ENCODE results near the gene RFT1.
"Not testable (repeated sequence)": the region's sequence is repeated elsewhere in the genome, so short reads cannot be mapped to it uniquely, and the experiment has no call there.

The RFT1 gene

DNA sequence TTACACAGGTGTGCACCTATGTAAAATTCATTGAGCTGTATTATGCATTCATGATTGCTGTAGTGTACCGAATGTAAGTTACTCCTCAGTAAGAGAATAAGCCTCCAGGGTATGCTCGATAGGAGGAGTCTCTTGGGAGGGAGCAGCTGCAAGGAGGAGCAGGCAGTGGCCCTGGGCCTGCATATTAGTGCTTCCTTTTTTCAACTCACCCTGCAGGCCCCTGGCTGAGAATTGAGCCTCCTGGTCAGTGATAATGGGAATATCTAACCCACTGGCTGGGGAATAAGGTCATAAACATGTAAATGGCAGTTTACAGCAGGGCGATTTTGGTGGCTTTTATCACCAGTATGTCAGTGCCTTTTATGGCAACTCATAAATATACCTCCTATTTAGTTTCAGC lies 62.7 kb downstream of the RFT1 start:
- DNase-seq (ENCODE audit: low spot score), result no peak

- DNase-seq (ENCODE audit: low spot score), result no peak
Observed at GRCh38 chr3:53065841-53066480, 64.3 kb downstream of the RFT1 start.

DNA sequence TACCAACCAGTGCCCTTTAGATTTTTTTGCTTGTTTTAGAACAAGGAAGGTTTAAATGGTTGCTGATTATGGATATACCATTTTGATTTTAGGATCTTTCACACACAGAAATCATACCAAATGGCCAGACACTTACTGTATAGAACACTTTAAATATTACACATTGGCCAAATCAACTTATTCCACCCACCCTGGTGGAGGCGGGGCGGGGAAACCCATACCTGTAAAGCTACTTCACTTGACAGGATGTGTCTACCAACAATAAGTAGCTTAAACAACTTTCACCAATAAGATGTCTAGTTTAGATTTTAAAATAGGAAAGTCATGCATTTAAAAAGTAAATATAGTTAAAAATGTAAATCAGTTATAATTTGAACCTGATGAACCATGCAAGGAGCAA lies 67.3 kb downstream of the RFT1 start:
- no peak for DNase-seq (ENCODE audit: low spot score)

DNA sequence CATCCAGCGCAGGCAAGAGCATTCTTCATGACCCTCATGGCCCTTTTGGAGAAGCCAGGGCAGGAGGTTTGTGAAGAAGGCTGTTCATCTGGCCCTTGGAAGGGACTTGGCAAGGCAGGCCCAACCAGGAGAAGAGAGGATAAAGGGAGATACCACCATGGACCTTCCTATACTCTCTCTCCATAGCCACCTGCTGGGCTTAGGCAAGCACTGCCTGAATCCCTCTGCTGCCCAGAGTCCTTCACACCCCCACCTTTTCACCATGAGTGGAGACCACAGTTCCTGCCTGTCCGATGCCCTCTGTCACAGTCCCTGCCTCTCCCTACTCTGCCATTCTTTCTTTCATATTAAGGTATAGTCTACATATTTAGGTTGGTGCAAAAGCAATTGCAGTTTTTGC lies 73.8 kb downstream of the RFT1 start:
- peak; percentile 19 for DNase-seq (ENCODE audit: low spot score)

DNA sequence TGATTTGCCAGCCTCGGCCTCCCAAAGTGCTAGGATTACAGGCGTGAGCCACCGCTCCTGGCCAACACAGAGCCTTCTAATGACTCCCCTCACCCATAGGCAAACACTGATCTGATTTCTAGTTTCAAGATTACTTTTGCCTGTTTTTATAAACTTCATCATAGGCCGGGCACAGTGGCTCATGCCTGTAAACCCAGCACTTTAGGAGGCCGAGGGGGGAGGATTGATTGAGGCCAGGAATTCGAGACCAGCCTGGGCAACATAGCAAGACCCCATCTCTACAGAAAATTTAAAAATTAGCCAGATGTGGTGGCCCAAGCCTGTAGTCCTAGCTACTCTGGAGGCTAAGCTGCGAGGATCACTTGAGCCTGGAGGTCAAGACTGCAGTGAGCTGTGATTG lies 76.0 kb downstream of the RFT1 start:
- DNase-seq (ENCODE audit: low spot score), result not testable (repeated sequence)

- DNase-seq (ENCODE audit: low spot score), result no peak
Observed at GRCh38 chr3:53051929-53052328, 78.3 kb downstream of the RFT1 start.

GRCh38 chr3:53049987-53050386 lies 80.2 kb downstream of the RFT1 start:
- DNase-seq (ENCODE audit: low spot score), result no peak

DNA sequence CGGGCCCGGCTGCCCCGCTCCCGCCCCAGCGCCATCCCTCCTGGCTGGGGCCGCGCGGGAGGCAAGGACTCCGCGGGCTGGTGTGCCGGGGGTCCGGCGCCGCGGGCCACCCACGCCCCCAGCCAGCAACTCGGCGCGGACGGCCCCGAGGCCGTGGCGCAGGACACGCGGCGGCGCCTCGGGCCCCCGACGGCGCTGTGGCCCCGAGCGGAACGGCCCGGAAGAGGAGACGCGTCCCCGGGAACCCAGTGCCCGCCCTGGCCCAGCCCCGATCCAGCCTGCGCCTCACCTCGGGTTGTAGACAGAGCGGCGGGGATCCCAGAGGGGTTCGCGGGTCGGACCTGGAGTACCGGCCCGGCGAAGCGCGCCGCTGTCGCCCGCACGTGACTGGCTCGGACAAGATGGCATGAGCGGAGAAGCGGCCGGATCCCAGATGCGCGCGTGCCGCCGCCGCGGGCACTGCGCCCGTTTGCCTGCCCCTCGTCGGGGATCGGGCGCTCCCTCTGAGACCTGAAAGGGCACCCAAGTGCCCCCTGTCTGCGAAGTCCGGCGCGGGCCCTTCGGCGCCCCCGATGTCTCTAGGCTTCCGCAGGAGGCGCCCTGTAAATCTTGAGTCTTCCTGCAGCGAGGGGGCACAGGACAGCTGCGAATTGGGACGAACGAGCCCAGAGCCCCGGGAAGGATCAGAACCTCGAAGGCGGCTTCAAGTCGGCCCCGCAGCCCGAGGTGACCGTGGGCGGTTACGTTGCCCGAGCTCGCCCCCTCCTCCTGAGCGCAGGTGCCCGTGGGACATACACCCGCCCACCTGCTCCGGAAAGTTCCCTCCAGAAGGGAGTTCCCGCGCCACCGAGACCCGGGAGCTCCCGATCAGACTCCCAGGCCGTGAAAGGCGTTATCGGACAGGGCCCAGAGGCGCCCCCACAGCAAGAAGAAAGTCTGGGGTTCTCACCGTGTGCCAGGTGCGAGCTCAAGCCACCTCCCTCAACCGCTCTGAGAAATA lies 83.8 kb downstream of the RFT1 start:
- peak; percentile 38 for DNase-seq (ENCODE audit: low spot score)

- DNase-seq (ENCODE audit: low spot score), result peak; percentile 61
Observed at GRCh38 chr3:53045518-53046170, 84.6 kb downstream of the RFT1 start, which contains the start of gene SFMBT1. TSS of gene SFMBT1 (minus strand) at chr3:53046073. CDS start at chr3:52969128, 76,945 bp downstream.

GRCh38 chr3:53044711-53045517 lies 85.3 kb downstream of the RFT1 start:
- peak; percentile 64 for DNase-seq (ENCODE audit: low spot score)

DNA sequence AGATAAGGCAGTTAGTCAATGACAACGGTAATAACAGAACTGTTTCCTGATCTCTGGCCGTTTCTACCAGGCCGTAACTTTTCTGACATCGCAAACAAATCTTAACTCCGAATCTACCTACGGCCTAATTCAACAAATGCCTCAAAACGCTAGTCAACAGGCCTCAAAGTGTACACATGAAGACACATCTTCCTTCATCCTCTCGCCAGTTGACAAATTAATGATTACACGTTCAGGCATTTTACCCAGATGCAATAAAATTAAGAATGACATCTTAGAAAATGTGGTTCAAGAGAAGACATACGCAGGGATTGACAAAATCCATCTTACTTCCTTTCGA lies 85.9 kb downstream of the RFT1 start:
- DNase-seq (ENCODE audit: low spot score), result no peak

GRCh38 chr3:53043738-53044137 lies 86.5 kb downstream of the RFT1 start:
- no peak for DNase-seq (ENCODE audit: low spot score)

- no peak for DNase-seq (ENCODE audit: low spot score)
Observed at GRCh38 chr3:53042651-53043050, 87.6 kb downstream of the RFT1 start.

GRCh38 chr3:53040351-53040820 lies 89.8 kb downstream of the RFT1 start:
- no peak for DNase-seq (ENCODE audit: low spot score)

GRCh38 chr3:53039376-53039752 lies 90.9 kb downstream of the RFT1 start:
- DNase-seq (ENCODE audit: low spot score), result no peak

- DNase-seq (ENCODE audit: low spot score), result no peak
Observed at GRCh38 chr3:53038679-53039375, 91.4 kb downstream of the RFT1 start.

Measured in HuH-7.5 (cell line).